ENCODE measurements around the gene LIPE.
A peak's percentile ranks its signal among the peaks of the same experiment; 100 is the strongest.

LIPE gene

DNA sequence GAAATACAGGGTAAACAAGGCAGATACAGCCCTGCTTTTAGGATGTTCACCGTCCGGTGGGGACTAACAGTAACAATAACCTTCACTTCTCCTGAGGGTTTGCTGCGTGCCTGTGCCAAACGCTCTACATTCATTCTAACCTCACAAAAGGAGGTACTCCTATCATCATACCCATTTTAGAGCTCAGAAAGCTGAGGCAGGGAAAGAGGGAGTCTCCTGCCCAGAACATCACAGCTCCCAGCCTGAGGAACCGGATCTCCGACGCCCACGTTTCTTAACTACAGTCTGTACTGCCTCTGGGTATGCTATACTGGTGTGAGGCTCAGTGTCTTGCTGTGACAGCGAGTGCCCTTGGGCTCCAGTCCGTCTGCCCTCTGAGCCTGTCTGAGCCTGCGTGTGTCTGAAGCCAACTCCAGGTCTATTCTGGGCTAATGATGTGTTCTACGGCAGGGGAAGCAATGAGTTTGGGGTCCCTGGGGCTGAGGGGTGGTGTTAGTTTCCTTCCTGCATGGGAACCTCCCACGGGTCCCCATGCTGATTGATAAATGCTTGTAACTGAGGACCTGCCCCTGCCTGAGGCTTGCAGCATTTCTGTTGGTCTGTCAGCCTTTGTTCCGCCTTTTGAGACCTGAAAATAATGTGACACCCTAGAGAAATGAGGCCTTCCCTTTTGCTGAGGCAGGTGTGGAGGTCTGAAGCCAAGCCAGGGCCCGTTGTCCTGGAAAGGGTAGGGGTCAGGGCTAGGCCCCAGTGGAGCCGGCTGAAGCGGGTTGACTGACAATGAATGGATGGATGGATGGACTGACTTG lies 4.9 kb downstream of the LIPE start:
- H3K36me3 ChIP-seq (ENCODE audit: insufficient read depth, low read length) = no peaks in the 10 kb centered on the region
- H3K9me3 ChIP-seq (ENCODE audit: insufficient read depth, low read length, severe bottlenecking) = no peaks in the 10 kb centered on the region
- H2AFZ ChIP-seq (ENCODE audit: low read depth, low read length) = peak overlapping the region; percentile 63; the same call in 1 of the 2 replicates
- H3K4me2 ChIP-seq (ENCODE audit: insufficient read depth, low read length) = peak overlapping the region; percentile 72
- peak overlapping the region; percentile 60 for H3K9ac ChIP-seq (ENCODE audit: low read depth, low read length)
- TF ChIP-seq EZH2 (IDR thresholded peaks at IDR 0.05; ENCODE audit: borderline replicate concordance, low read depth, low read length, severe bottlenecking) = no peak
- TF ChIP-seq, protein P1, sequence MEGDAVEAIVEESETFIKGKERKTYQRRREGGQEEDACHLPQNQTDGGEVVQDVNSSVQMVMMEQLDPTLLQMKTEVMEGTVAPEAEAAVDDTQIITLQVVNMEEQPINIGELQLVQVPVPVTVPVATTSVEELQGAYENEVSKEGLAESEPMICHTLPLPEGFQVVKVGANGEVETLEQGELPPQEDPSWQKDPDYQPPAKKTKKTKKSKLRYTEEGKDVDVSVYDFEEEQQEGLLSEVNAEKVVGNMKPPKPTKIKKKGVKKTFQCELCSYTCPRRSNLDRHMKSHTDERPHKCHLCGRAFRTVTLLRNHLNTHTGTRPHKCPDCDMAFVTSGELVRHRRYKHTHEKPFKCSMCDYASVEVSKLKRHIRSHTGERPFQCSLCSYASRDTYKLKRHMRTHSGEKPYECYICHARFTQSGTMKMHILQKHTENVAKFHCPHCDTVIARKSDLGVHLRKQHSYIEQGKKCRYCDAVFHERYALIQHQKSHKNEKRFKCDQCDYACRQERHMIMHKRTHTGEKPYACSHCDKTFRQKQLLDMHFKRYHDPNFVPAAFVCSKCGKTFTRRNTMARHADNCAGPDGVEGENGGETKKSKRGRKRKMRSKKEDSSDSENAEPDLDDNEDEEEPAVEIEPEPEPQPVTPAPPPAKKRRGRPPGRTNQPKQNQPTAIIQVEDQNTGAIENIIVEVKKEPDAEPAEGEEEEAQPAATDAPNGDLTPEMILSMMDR (IDR thresholded peaks at IDR 0.05; ENCODE audit: borderline replicate concordance, extremely low read depth, low read length, poor library complexity, severe bottlenecking) = no peak
- peak overlapping the region; percentile 26 to 70; a peak in 3 of 4 replicates for H3K4me3 ChIP-seq (ENCODE audit: low read depth in 1 of 2, low read length in 2 of 2)
- ATAC-seq (ENCODE audit: insufficient read depth, low read depth) (no peak), DNase-seq (no peak)
- H4K20me1 ChIP-seq (ENCODE audit: insufficient read depth, low read length) = peaks cover 14% of the 10 kb centered on the region
- H3K27ac ChIP-seq (ENCODE audit: low read length) = peak overlapping the region; percentile 61
- no peaks in the 10 kb centered on the region for H3K27me3 ChIP-seq (ENCODE audit: insufficient read depth, low read length, poor library complexity)
- no peaks in the 10 kb centered on the region for H3K79me2 ChIP-seq (ENCODE audit: insufficient read depth, low read length)
- H3K4me1 ChIP-seq (ENCODE audit: insufficient read depth, low read length) = peaks cover 24% of the 10 kb centered on the region

DNA sequence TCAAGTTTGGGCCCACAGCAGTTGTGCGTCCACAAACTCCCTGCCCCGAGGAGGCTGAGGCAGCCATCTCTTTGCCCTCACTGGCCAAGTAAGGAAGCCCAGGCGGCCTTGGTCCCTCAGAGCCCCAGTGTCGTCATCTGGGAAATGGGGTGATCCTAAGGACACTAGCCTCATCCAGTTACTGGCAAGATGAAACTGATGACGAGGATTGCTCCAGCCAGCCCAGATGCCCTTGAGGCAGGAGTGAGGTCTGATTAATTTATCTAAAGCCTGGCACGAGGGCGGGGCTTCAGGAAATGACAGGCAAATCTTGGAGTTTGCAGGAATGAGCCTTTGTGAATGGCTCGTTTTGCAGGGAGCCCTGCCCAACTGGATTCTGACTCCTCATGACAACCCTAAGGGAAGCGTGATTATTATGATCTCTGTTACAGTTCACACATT lies 5.6 kb downstream of the LIPE start:
- no peaks in the 10 kb centered on the region for H3K36me3 ChIP-seq (ENCODE audit: insufficient read depth, low read length)
- no peaks in the 10 kb centered on the region for H3K79me2 ChIP-seq (ENCODE audit: insufficient read depth, low read length)
- DNase-seq (no peak), ATAC-seq (ENCODE audit: insufficient read depth, low read depth) (no peak)
- H3K27me3 ChIP-seq (ENCODE audit: insufficient read depth, low read length, poor library complexity) = no peaks in the 10 kb centered on the region
- no peak overlapping the region for H3K27ac ChIP-seq (ENCODE audit: low read length)
- H3K9ac ChIP-seq (ENCODE audit: low read depth, low read length) = no peak overlapping the region
- peaks cover 24% of the 10 kb centered on the region for H3K4me1 ChIP-seq (ENCODE audit: insufficient read depth, low read length)
- TF ChIP-seq, protein P1 (IDR thresholded peaks at IDR 0.05; ENCODE audit: borderline replicate concordance, extremely low read depth, low read length, poor library complexity, severe bottlenecking) = no peak
- no peak for TF ChIP-seq EZH2 (IDR thresholded peaks at IDR 0.05; ENCODE audit: borderline replicate concordance, low read depth, low read length, severe bottlenecking)
- H2AFZ ChIP-seq (ENCODE audit: low read depth, low read length) = no peak overlapping the region
- H3K4me2 ChIP-seq (ENCODE audit: insufficient read depth, low read length) = peak overlapping the region; percentile 72; the same call in 1 of the 2 replicates
- H4K20me1 ChIP-seq (ENCODE audit: insufficient read depth, low read length) = peaks cover 14% of the 10 kb centered on the region
- no peak overlapping the region for H3K4me3 ChIP-seq (ENCODE audit: low read depth in 1 of 2, low read length in 2 of 2)
- no peaks in the 10 kb centered on the region for H3K9me3 ChIP-seq (ENCODE audit: insufficient read depth, low read length, severe bottlenecking)

DNA sequence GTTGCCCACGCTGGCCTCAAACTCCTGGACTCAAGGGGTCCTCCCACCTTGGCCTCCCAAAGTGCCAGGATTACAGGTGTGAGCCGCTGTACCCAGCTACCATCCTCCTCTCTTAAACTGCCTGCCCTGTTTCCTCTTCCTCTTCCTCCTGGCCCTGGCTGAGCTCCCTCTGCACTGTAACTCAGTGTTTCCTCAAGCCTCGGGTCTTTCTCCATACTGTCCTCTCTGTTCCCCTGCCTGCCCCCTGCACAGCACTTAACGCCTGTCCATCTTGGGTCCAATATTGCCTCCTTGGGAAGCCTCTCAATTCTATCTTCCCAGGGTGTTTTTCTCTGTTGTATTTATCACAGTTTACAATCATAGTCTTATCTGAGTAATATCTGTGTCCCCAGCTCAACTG lies 6.1 kb downstream of the LIPE start:
- Histone ChIP-seq H3K9me3 (ENCODE audit: insufficient read depth, low read length, severe bottlenecking) (no peaks in the 10 kb centered on the region), H3K27me3 (ENCODE audit: insufficient read depth, low read length, poor library complexity) (no peaks in the 10 kb centered on the region), H3K4me1 (ENCODE audit: insufficient read depth, low read length) (peaks cover 24% of the 10 kb centered on the region), H3K36me3 (ENCODE audit: insufficient read depth, low read length) (no peaks in the 10 kb centered on the region), H3K9ac (ENCODE audit: low read depth, low read length) (no peak overlapping the region), H3K27ac (ENCODE audit: low read length) (no peak overlapping the region), H2AFZ (ENCODE audit: low read depth, low read length) (no peak overlapping the region), H3K4me3 (ENCODE audit: low read depth in 1 of 2, low read length in 2 of 2) (no peak overlapping the region), H4K20me1 (ENCODE audit: insufficient read depth, low read length) (peaks cover 14% of the 10 kb centered on the region), H3K79me2 (ENCODE audit: insufficient read depth, low read length) (no peaks in the 10 kb centered on the region), H3K4me2 (ENCODE audit: insufficient read depth, low read length) (no peak overlapping the region)
- no peak for DNase-seq
- TF ChIP-seq, protein P1 (IDR thresholded peaks at IDR 0.05; ENCODE audit: borderline replicate concordance, extremely low read depth, low read length, poor library complexity, severe bottlenecking) = no peak
- TF ChIP-seq EZH2 (IDR thresholded peaks at IDR 0.05; ENCODE audit: borderline replicate concordance, low read depth, low read length, severe bottlenecking) = no peak
- ATAC-seq (ENCODE audit: insufficient read depth, low read depth) = no peak

Data from DND-41 (cell line).